Astrocyte of the cerebellum (primary cell): Measurements from ENCODE around the gene LRRC1.

Experiments
- DNase-seq: peaks from one replicate; pipeline ENCODE4 v3.0.0-alpha.2; 2011; ENCODE audit warnings: low read depth
- H3K4me3 ChIP-seq: 2 replicates; pipeline ENCODE4 v1.5.1; 2011; ENCODE audit warnings: mild to moderate bottlenecking, low read depth, low read length, moderate library complexity
- CTCF ChIP-seq: IDR thresholded peaks from 2 replicates; pipeline ENCODE4 v1.5.1; 2012; ENCODE audit warnings: low read length, low read depth, moderate library complexity, mild to moderate bottlenecking; ENCODE audit errors: missing control alignments
- in situ Hi-C: cut with HindIII; loops from 2 replicates; pipeline ENCODE4 v1.10.0; 2017; ENCODE audit warnings: low sequenced_read_pairs

The LRRC1 gene

GRCh38 chr6:53956804-53957203 is 162.0 kb downstream of the LRRC1 start:
- no peak for TF ChIP-seq CTCF
- in situ Hi-C loops = no loop called here
- no peak overlapping the region for H3K4me3 ChIP-seq

GRCh38 chr6:53959717-53960116 is 164.9 kb downstream of the LRRC1 start:
- DNase-seq = no peak
- in situ Hi-C loops = no loop called here
- no peak overlapping the region for H3K4me3 ChIP-seq
- no peak for TF ChIP-seq CTCF

More at GRCh38 chr6:53956804-53957203, 162.0 kb downstream of the LRRC1 start:
- DNase-seq = no peak

GRCh38 chr6:53960311-53960710 is 165.5 kb downstream of the LRRC1 start:
- no peak for DNase-seq
- in situ Hi-C loops = no loop called here
- H3K4me3 ChIP-seq = no peak overlapping the region
- no peak for TF ChIP-seq CTCF

GRCh38 chr6:53961679-53962370 is 167.0 kb downstream of the LRRC1 start:
- no peak for DNase-seq
- H3K4me3 ChIP-seq = no peak overlapping the region

GRCh38 chr6:53962646-53963045 is 167.8 kb downstream of the LRRC1 start:
- H3K4me3 ChIP-seq = no peak overlapping the region
- DNase-seq = no peak
- TF ChIP-seq CTCF = no peak
- in situ Hi-C loops = no loop called here

More at GRCh38 chr6:53961679-53962370, 167.0 kb downstream of the LRRC1 start:
- in situ Hi-C loops = no loop called here
- TF ChIP-seq CTCF = no peak

- in situ Hi-C loops = no loop called here
- TF ChIP-seq CTCF = no peak
- no peak for DNase-seq
- no peak overlapping the region for H3K4me3 ChIP-seq
These were observed 172.6 kb downstream of the LRRC1 start for GRCh38 chr6:53967415-53967814.
